Body of pancreas (tissue), 4 donors: Measurements from ENCODE around the gene CHSY3. TPM values are rescaled to one million over a fixed set of nuclear protein-coding genes. Genes with fewer than 3 reads are reported as not detected.

Source experiments
- ATAC-seq: fragments of 150-250 bp; one replicate; pipeline ENCODE4 v1.9.1; 2016
- DNase-seq, 4 donors: peaks; one replicate each; pipeline ENCODE4 v3.0.0-alpha.2; 2019
- H3K27ac ChIP-seq, 4 donors: fragments of 200-600 bp; sonication (generic); 1 replicate in 3 of 4; 2 replicates in 1 of 4; pipeline versions ENCODE4 v1.5.1 to v1.6.1; 2016 to 2019; ENCODE audit warnings: mild to moderate bottlenecking in 1 of 4, mixed read lengths in 1 of 4, moderate library complexity in 1 of 4
- H3K27me3 ChIP-seq, 2 donors: fragments of 200-600 bp; sonication (generic); one replicate each; pipeline ENCODE4 v1.6.0; 2016; ENCODE audit warnings: mild to moderate bottlenecking in 1 of 2
- H3K36me3 ChIP-seq, 2 donors: fragments of 200-600 bp; sonication (generic); replicated peaks in 1 of 2; 2 replicates each; pipeline ENCODE4 v1.5.1; 2016; ENCODE audit warnings: low read depth in 2 of 2; ENCODE audit not compliant: insufficient read depth in 1 of 2
- H3K4me1 ChIP-seq: fragments of 200-600 bp; sonication (generic); one replicate; pipeline ENCODE4 v1.6.0; 2016
- H3K4me3 ChIP-seq, 2 donors: fragments of 200-600 bp; sonication (generic); 1 replicate in 1 of 2; 2 replicates in 1 of 2; pipeline ENCODE4 v1.5.1; 2016 to 2019
- H3K9me3 ChIP-seq, 3 donors: fragments of 200-600 bp; sonication (generic); 1 replicate in 2 of 3; 2 replicates in 1 of 3; pipeline ENCODE4 v1.5.1; 2016
- CTCF ChIP-seq, 7 experiments: fragments of 450-650 bp in 4 of 7; fragments of 200-600 bp in 3 of 7; sonication (generic) in 3 of 7; IDR thresholded peaks; one replicate each; pipeline ENCODE4 v1.5.1; 2016 to 2019; ENCODE audit warnings: antibody characterized with exemption in 7 of 7
- POLR2A ChIP-seq, 3 donors: fragments of 450-650 bp; IDR thresholded peaks; one replicate each; pipeline ENCODE4 v1.6.1; 2016; ENCODE audit warnings: antibody characterized with exemption in 3 of 3, mild to moderate bottlenecking in 2 of 3
- WGBS, 2 donors: methylation state at CpG; one replicate each; pipeline ENCODE4 v1.1.5; 2017; 5-methylcytosine and 5-hydroxymethylcytosine counted together
- intact Hi-C: fragments of 100-400 bp; cut with DNase I; formaldehyde crosslinking; loops from one replicate; pipeline ENCODE4 v1.15.1; 2023
- total RNA-seq, 2 donors: library from RNA; depleted of rRNA; stranded (reverse); fragments of >200 nt; gene quantifications; one replicate each; pipeline ENCODE4 v1.1.0, GENCODE V29; 2016

The CHSY3 gene
- total RNA-seq, 2 donors from 2014 or later = 3.3 to 6.5 TPM

- WGBS, 2 donors = 63 to 73% methylated on average over 1 of the region's 1 CpG
Measured at GRCh38 chr5:130068988-130069387, 164.7 kb downstream of the CHSY3 start.

GRCh38 chr5:130074820-130075219 lies 170.6 kb downstream of the CHSY3 start:
- 72 to 80% methylated on average over 3 of the region's 3 CpGs for WGBS, 2 donors
- ATAC-seq (no peak), DNase-seq (no peak)
- Histone ChIP-seq H3K9me3 (no peaks in the 10 kb centered on the region), H3K36me3 (no peaks in the 10 kb centered on the region), H3K27ac (no peak overlapping the region), H3K27me3 (no peaks in the 10 kb centered on the region), H3K4me3 (no peak overlapping the region), H3K4me1 (no peaks in the 10 kb centered on the region)
- TF ChIP-seq CTCF (IDR thresholded peaks at IDR 0.05) (no peak), POLR2A (IDR thresholded peaks at IDR 0.05) (no peak)
- intact Hi-C loops = no loop called here

More at GRCh38 chr5:130068988-130069387, 164.7 kb downstream of the CHSY3 start:
- H3K9me3 ChIP-seq = no peaks in the 10 kb centered on the region
- ATAC-seq = no peak
- H3K27me3 ChIP-seq = no peaks in the 10 kb centered on the region
- H3K4me3 ChIP-seq = no peak overlapping the region
- TF ChIP-seq POLR2A (IDR thresholded peaks at IDR 0.05) (no peak), CTCF (IDR thresholded peaks at IDR 0.05) (no peak)
- H3K36me3 ChIP-seq = no peaks in the 10 kb centered on the region
- no peaks in the 10 kb centered on the region for H3K4me1 ChIP-seq
- intact Hi-C loops = no loop called here
- no peak overlapping the region for H3K27ac ChIP-seq
- no peak for DNase-seq

- Histone ChIP-seq H3K4me3 (no peak overlapping the region), H3K9me3 (no peaks in the 10 kb centered on the region), H3K27ac (no peak overlapping the region), H3K36me3 (no peaks in the 10 kb centered on the region), H3K4me1 (no peaks in the 10 kb centered on the region), H3K27me3 (no peaks in the 10 kb centered on the region)
- TF ChIP-seq POLR2A (IDR thresholded peaks at IDR 0.05) = no peak
- TF ChIP-seq CTCF (IDR thresholded peaks at IDR 0.05) = no peak
- ATAC-seq (no peak), DNase-seq (no peak)
- WGBS, 2 donors = 82 to 88% methylated on average over 2 of the region's 2 CpGs
- intact Hi-C loops = no loop called here
Measured at GRCh38 chr5:130077007-130077406, 172.7 kb downstream of the CHSY3 start.

- no peak for ATAC-seq
- no peaks in the 10 kb centered on the region for H3K27me3 ChIP-seq
- TF ChIP-seq POLR2A (IDR thresholded peaks at IDR 0.05) = no peak
- H3K27ac ChIP-seq = no peak overlapping the region
- intact Hi-C loops = no loop called here
- 60 to 66% methylated on average over 3 of the region's 3 CpGs for WGBS, 2 donors
- no peaks in the 10 kb centered on the region for H3K9me3 ChIP-seq
- H3K4me1 ChIP-seq = no peaks in the 10 kb centered on the region
- no peak overlapping the region for H3K4me3 ChIP-seq
- no peak for DNase-seq
- no peaks in the 10 kb centered on the region for H3K36me3 ChIP-seq
Measured at GRCh38 chr5:130078661-130079060, 174.4 kb downstream of the CHSY3 start.

- no peaks in the 10 kb centered on the region for H3K9me3 ChIP-seq
- intact Hi-C loops = no loop called here
- no peak overlapping the region for H3K4me3 ChIP-seq
- no peak for DNase-seq
- H3K27ac ChIP-seq = no peak overlapping the region
- no peaks in the 10 kb centered on the region for H3K4me1 ChIP-seq
- 39 to 61% methylated on average over 8 of the region's 8 CpGs for WGBS, 2 donors
- no peak for TF ChIP-seq POLR2A (IDR thresholded peaks at IDR 0.05)
- no peak for TF ChIP-seq CTCF (IDR thresholded peaks at IDR 0.05)
- no peaks in the 10 kb centered on the region for H3K27me3 ChIP-seq
- no peaks in the 10 kb centered on the region for H3K36me3 ChIP-seq
- ATAC-seq = no peak
Measured at GRCh38 chr5:130090569-130091270, 186.5 kb downstream of the CHSY3 start.
